NOMO-1 (cell line): Measurements from ENCODE around the gene RTN4R.
"Not testable (repeated sequence)": the region's sequence is repeated elsewhere in the genome, so short reads cannot be mapped to it uniquely, and the experiment has no call there.

Experiments
- DNase-seq, 2 experiments: peaks; one replicate each; lab custom pipeline; 2025; ENCODE audit not compliant: unreplicated experiment in 2 of 2; lab: John Stamatoyannopoulos, UW

The RTN4R gene

GRCh38 chr22:20289182-20290044 lies 21.3 kb upstream of the RTN4R start:
- DNase-seq: not testable (repeated sequence)

- DNase-seq: not testable (repeated sequence)
Measured at GRCh38 chr22:20286784-20287423, 18.8 kb upstream of the RTN4R start.

DNA sequence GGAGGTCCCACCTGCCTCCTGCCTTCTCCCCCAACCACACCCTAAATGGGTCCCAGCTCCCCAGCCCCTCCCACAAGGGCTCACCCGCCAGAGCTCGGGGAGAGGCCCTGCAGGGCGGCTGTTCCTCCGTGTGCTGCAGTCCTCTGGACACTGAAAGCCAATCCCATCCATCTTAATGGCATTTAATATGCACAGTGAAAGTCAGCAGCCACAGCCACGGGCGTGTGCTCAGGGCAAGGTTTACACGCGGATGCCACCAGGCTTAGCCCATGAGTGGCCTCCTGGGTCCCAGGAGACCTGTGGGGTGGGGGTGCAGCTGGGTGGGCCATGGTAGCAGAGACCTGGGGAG lies 18.2 kb upstream of the RTN4R start:
- not testable (repeated sequence) for DNase-seq

- DNase-seq: peak in 1 of 2 experiments; percentile 34
Measured at GRCh38 chr22:20285473-20286311, 17.6 kb upstream of the RTN4R start.

GRCh38 chr22:20284471-20285086 lies 16.5 kb upstream of the RTN4R start:
- DNase-seq: no peak

- no peak for DNase-seq
Measured at GRCh38 chr22:20283674-20284066, 15.6 kb upstream of the RTN4R start.

- DNase-seq: no peak
Measured at GRCh38 chr22:20282901-20283673, 15.0 kb upstream of the RTN4R start.

- no peak for DNase-seq
Measured at GRCh38 chr22:20281891-20282290, 13.8 kb upstream of the RTN4R start.

DNA sequence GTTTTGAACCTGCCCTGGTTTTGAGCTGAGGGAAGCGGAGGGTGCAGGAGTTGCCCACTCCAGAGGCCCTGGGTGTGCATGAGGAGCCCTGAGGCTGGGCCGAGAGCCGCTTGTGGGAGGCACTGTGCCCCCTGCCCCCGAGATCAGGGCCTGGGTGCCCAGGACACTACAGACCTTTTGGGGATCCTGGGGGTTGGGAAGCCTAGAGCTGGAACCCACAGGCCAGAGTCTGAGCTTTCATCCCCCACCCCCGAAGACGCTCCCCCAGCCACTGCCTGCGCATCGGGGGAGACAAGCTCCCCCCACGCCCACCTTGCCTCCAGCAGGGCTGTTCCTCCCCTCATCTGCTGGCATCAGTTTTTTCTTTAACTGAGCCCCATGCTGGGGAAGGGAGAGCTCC lies 13.4 kb upstream of the RTN4R start:
- not testable (repeated sequence) for DNase-seq

DNA sequence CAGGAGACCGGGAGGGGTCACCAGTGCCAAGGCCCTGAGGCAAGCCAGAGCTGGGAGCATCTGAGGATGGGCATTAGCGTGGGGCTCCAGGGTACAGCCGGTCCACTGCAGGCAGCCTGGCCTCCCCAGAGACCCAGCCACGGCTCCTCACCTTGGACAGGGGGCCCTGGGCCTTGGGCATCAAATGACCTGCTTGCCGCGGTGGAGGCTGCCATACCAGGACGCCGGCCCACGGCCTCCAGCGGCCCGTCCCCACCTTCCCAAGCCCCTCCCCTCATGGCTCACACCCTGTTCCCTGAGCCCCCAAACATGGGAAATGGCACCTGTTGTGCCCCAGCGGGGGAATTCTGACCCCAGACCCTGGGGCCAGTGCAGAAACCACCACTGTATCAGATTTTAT lies 12.7 kb upstream of the RTN4R start:
- DNase-seq: no peak

DNA sequence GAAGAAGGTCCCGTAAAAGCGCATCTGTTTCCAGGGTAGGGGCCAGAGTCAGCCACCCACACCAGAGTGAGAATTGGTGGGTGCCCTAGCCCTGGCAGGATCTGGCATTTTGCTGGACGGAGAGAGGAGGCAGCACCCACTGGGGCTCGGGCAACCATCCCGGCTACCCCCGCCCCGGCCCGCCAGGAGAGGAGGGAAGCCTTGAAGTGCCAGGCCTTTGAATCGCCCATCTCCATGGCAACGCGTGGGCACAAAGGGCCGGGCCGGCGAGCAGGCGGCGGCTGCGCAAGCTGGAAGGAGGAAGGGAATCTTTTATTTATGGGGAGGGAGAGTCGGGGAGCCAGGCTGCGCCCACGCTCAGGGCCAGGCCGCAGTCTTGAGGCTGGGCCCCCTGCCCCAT lies 12.0 kb upstream of the RTN4R start:
- not testable (repeated sequence) for DNase-seq

GRCh38 chr22:20279662-20280134 lies 11.6 kb upstream of the RTN4R start:
- no peak for DNase-seq

DNA sequence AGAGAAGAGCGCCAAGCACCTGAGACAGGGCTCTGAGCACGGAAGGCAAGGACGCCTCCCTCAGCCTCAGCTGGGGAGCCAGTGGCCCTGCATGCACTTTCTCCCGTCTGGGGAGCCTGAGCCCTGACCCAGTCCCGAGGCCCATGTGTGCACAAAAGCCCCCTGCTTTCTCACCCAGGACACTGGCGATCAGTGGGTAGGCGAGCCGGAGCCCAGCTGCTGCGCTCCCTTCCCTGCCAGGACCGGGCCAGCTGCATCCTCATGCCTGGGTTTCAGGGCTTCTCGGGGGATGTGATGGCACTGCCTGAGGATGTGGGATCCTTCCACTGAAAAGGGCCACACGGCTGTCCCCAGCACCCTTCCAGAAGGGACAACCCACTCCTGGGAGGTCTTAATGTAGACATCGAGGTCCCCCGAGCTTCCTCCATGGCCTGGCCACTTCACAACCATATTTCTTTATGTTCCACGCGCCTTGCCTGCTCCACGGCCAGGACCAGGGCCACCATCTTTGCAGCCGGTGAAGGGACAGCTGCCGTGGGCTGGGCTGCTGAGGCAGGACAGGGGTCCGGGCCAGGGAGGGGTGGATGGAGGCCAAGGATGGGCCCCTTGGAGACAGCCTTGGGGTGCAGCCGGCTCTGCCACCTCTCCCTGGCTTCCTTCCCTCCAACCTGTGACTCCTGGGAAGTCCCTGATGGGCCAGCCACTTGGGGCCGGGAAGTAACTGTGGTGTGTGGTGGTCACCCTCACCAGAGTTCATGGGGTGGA lies 10.8 kb upstream of the RTN4R start:
- DNase-seq: not testable (repeated sequence)

DNA sequence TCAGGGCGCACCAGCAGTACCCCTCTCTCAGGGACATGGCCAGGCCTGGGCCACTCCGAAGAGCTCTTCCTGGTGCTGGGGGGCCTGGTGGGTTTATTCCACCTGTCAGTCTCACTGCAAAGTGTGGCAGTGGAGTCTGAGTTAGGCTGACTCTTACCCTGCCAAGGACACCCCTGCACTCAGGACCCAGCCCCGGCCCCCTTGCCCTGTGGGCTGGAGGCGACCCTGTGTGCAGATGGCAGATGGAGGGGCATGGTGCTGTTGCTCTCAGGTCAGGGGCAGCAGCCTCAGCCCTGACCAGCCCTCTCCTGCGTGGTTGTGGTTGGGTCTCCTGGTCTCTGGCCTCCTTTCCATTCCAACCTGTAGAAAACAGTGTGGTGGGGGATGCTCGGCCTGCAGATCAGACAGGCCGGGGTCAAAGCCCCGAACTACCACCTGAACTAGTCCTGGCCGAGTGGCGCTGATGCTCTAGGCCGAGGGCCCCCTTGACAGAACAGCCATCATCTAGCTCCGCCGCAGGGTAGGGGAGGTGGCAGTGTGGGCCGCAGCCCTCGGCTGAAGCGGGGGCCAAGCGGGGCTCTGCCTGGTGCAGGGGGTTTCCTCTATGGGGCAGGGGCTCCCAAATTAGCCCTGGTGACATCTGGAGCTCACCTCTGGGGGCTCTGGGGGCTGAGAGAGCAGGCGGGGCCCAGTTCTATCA lies 10.0 kb upstream of the RTN4R start:
- DNase-seq: not testable (repeated sequence)

- DNase-seq: no peak
Measured at GRCh38 chr22:20276468-20276867, 8.3 kb upstream of the RTN4R start.

DNA sequence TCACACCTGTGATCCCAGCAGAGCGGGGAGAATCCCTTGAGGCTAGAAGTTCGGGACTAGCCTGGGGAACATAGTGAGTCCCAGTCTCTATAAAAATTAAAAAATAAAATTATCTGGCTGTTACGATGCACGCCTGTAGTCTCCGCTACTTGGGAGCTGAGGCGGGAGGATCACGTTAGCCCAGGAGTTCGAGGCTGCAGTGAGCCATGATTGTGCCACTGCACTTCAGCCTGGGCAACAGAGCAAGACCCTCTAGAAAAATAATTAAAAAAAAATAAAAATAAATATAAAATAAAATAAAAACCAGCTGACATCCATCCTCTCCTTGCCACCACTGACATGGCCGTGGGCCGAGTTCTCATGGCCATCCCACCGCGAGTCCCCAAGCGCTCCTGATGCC lies 7.7 kb upstream of the RTN4R start:
- DNase-seq: no peak

DNA sequence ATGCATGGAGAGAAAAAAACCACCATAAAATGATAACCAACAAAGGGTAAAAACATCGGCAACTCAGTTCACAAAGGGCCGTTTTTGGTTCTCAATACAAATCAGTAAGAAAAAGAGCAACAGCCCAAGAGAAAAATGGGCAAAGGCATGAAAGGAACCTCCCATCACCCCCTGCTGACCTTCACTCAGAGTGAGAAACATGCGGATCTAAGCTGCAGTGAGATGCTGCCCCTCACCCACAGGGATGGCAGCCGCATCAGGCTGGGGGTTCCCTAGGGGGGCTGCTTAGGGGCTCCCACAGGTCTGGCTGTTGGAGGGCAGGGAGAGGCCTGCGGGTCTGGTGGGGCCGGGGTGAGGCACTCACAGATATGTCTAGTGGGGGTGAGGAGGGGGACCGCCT lies 7.2 kb upstream of the RTN4R start:
- not testable (repeated sequence) for DNase-seq

- not testable (repeated sequence) for DNase-seq
Measured at GRCh38 chr22:20274374-20274773, 6.3 kb upstream of the RTN4R start.

DNA sequence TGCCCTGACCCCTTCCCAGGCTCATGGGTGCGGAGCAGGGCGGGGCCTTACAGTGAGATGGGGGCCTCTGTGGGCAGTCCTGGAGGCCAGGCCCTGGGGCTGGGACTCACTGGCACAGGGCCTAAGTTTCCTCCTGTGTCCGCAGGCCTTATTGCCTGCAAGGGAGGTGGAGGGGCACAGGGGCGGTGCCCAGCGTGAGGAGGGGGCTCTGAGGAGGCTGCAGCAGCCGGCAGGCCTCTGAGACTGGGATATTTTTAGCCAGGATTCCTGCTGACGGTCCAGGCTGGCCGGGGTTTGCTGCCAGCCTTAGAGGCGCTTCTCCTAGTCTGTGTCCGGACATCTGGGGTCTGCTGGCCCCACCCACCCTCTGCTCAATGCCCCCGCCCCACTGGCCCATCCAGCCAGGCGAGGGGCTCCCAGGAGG lies 5.7 kb upstream of the RTN4R start:
- no peak for DNase-seq
